CD4-positive, alpha-beta T cell treated with Interleukin-10 for 1 hour (primary cell): ENCODE results near the gene SMIM3.
A peak's percentile ranks its signal among the peaks of the same experiment; 100 is the strongest.
"Not testable (repeated sequence)": the region's sequence is repeated elsewhere in the genome, so short reads cannot be mapped to it uniquely, and the experiment has no call there.

Source experiments
- DNase-seq: peaks from one replicate; pipeline ENCODE4 v3.0.0-alpha.2; 2020

The SMIM3 gene, protein sequence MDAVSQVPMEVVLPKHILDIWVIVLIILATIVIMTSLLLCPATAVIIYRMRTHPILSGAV

GRCh38 chr5:150778517-150779396, at the start of gene SMIM3:
SMIM3 (plus strand) TSS chr5:150778757; CDS start chr5:150795441, 16,684 bp downstream.
- peak; percentile 73 for DNase-seq

- DNase-seq = no peak
These were observed 48.7 kb upstream of the SMIM3 start for GRCh38 chr5:150729859-150730258.

DNA sequence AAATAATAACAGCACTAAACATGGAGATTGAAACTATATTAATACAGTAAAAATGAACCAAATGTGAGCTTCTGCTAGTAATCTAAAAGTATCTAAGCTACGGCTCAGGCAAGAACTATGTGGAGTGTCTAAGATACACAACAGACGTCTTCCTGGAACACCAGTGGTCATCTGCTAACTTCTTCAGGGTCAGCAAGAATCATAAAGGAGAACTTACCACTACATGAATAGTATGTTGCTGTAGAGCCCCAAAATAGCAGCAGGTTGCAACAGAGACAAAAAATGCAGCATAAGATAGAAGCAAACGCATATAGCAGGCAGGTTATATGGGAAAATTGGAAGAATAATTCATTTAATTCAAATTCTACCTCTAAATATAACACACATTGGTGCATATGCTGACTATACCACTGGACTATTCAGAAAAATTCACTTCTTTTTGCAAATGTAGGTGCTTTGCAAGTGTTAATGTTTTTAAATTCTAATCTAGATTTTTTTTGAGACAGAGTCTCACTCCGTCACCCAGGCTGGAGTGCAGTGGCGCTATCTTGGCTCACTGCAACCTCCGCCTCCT, 46.8 kb upstream of the SMIM3 start:
- DNase-seq = no peak

DNA sequence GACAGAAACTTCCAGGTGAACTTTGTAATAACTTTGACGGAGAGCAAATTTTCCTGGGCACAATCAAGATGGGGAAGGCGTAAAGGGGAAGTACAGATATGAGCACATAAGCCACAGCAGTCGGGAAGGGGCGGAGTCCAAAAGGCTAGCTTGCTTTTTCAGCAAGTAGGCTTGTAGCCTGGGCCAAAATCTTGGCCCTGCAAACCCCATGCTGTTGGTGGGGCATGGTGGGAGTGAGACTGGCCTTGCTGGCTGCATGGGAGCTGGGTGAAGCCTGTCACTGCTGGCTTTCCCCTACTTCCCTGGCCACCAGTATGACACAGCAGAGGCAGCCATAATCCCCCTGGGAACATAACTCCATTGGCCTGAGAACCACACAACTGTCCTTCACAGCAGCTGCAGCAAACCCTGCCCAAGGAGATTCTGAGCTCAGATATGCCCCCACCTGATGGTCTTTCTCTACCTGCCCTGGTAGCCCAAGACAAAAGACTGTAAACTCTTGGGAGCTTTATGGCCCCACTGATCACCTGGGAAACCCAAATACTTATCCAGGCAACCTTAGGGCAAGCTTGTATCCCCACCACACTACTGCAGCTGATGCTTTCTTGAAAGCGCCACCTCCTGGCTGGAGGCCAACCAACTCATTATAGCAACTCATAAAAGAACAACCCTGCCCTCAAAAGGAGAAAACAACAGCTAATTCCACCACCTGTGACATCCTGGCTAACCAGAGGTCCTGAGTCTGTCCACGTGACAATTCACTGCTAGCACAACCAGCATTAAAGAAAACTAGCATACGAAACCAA, 43.8 kb upstream of the SMIM3 start:
- DNase-seq = no peak

- DNase-seq = no peak
These were observed 39.7 kb upstream of the SMIM3 start for GRCh38 chr5:150738862-150739261.

DNA sequence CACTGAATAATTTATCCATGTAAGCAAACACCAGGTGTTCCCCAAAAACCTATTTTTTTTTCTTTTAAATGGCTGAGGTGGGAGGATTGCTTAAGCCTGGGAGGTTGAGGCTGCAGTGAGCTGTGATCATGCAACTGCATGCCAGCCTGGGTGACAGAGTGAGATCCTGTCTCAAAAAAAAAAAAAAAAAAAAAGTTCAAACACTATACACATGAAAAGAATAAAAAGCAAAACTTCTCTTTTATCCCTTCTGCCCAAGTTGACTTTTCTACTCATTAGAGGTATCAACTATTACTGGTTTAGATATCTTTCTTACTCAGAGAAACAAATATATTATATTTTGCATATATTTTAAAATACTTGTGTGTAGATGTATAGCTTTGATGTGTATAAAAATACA, 37.6 kb upstream of the SMIM3 start:
- DNase-seq = no peak

DNA sequence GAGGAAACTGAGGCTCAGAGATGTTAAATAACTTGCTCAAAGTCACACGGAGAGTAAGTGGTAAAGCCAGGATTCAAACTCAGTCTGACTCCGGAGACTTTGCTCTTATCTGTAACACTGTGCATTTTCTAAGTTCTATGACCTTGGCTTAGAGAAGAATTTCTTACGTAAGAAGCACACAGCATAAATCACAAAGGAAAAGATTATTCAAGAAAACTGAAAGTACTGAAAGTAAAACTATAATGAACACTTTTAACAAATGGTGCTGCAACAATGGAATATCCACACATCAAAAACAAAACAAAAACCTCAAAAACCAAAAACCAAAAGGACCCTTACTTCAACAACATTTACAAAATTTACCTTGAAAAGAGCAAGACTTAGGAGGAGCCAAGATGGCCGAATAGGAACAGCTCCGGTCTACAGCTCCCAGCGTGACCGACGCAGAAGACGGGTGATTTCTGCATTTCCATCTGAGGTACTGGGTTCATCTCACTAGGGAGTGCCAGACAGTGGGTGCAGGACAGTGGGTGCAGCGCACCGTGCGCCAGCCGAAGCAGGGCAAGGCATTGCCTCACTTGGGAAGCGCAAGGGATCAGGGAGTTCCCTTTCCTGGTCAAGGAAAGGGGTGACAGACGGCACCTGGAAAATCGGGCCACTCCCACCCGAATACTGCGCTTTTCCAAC, 36.0 kb upstream of the SMIM3 start:
- DNase-seq = not testable (repeated sequence)

DNA sequence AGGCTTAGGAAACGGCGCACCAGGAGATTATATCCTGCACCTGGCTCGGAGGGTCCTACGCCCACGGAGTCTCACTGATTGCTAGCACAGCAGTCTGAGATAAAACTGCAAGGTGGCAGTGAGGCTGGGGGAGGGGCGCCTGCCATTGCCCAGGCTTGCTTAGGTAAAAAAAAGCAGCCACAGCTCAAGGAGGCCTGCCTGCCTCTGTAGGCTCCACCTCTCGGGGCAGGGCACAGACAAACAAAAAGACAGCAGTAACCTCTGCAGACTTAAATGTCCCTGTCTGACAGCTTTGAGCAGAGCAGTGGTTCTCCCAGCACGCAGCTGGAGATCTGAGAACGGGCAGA, 35.4 kb upstream of the SMIM3 start:
- DNase-seq = not testable (repeated sequence)

GRCh38 chr5:150750469-150750868, 28.1 kb upstream of the SMIM3 start:
- DNase-seq = no peak

- no peak for DNase-seq
These were observed 27.3 kb upstream of the SMIM3 start for GRCh38 chr5:150751096-150751891.

DNA sequence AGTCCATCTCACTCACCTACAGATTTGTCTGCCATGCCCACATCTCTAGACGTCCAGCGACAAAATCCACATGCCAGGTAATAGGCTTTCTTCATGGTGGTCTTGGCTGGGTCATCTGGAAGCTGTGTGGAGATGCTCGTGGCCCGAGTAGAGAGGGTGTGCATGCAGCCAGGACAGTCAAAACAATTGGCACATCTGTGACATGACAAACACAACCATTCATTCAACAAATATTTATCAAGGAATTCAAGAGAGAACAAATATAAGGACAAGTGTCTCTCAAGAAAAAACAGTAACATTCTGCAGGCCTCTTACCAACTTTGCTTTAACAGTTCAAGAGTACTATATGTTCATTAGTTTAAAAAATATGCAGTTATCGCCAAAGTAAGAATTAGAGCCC, 25.1 kb upstream of the SMIM3 start:
- DNase-seq = no peak

- no peak for DNase-seq
These were observed 24.7 kb upstream of the SMIM3 start for GRCh38 chr5:150753863-150754262.

- no peak for DNase-seq
These were observed 21.4 kb upstream of the SMIM3 start for GRCh38 chr5:150757087-150757649.

DNA sequence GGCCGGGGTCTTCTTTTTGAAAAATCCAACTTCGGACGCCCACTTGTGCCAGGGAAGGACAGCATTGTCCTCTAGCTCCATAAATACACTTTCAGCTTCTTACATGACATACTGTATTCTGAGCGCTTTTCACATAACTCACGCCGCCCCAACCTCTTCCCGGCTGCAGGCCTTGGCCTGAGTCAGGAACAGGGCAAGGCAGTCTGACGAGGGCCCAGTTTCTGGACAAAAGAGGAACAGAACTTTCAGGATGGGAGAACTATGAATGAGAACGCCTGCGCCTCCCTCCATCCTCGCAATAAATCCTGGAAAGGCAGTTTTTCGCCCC, 20.4 kb upstream of the SMIM3 start:
- DNase-seq = no peak

GRCh38 chr5:150758531-150759333, 19.8 kb upstream of the SMIM3 start, which contains the start of gene DCTN4:
DCTN4 (minus strand) TSS chr5:150759017; CDS start chr5:150758993, 24 bp downstream.
- peak; percentile 97 for DNase-seq

DNA sequence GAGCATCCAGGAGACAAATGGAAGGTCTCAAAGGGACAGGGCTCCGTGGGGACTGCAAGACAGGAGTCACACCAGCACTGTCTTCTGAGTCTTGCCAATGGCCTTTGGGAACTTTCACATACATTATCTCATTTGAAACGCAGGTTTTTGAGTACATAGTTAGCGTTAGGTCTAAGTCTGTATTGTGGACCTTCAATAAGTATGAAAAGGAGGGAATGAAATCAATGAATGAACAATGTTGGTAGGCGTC, 19.3 kb upstream of the SMIM3 start:
- DNase-seq = no peak

DNA sequence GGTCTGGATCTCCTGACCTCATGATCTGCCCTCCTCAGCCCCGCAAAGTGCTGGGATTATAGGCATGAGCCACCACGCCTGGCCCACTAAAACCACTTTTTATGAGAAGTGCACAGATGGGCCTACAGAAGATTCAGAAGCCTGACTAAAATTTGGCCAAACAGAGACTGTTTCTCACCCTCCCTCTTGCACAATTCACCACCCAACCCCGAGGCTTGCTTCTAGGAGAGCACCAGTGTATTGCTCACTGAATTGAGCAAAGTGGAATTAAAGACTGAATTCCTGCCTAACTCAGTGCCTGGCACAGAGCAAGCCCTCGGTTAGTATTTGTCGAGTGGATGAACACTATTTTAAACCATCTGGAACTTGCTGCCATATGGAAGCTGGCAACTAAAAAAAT, 16.3 kb upstream of the SMIM3 start:
- DNase-seq = no peak

- DNase-seq = no peak
These were observed 15.4 kb upstream of the SMIM3 start for GRCh38 chr5:150763023-150763769.

- no peak for DNase-seq
These were observed 14.0 kb upstream of the SMIM3 start for GRCh38 chr5:150764530-150764929.

GRCh38 chr5:150765011-150765798, 13.4 kb upstream of the SMIM3 start:
- no peak for DNase-seq
